ENCODE measurements around the gene LMNA. TPM values are rescaled to one million over a fixed set of nuclear protein-coding genes. Genes with fewer than 3 reads are reported as not detected.
"Not testable (repeated sequence)": the region's sequence is repeated elsewhere in the genome, so short reads cannot be mapped to it uniquely, and the experiment has no call there.

LMNA gene
- total and polyA plus RNA-seq, 2 of the 4 experiments (the other 2 are of a cell fraction): 563 to 755 TPM

DNA sequence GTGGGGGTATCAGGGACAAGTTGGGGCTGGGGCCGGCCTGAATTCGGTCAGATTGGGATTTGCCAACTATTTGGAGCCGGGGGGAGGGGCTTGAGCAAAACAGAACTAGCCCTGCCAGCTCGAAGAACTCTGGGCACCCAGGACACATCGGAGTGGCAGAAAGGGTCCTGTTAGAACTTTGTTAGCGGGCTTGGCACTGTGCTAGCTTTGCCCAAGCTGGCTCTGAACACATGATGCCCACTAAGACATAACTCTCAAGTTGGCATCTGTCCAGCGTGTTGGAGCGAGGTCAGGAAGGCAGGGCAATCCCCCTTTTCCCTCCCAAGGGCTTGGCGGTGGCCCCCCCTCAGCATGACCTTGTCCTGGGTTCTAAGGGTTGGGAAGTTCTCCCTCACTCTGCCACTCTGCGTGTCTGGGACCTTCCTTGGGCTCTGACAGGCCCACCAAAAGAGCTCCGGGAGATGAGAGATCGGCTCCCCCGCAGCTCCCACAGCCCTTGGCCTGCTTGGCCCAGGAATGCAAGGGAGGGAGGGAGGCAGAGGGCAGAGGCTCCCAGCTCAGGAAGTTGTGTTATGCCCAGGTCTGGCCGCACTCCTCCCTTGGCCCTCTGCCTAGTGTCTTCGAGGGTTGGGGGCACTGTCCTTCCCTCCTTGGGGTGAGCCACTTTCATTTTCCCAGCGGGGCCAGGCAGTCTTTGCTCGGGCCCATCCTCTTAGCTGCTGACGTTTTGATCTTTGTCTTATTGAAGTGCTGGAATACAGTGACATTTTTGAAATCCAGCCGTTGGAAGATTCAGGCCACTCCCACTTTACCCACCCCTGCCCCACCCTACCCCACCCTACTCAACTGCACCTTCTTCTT, 1.2 kb downstream of the LMNA start (continued):
- TF ChIP-seq, protein P1, sequence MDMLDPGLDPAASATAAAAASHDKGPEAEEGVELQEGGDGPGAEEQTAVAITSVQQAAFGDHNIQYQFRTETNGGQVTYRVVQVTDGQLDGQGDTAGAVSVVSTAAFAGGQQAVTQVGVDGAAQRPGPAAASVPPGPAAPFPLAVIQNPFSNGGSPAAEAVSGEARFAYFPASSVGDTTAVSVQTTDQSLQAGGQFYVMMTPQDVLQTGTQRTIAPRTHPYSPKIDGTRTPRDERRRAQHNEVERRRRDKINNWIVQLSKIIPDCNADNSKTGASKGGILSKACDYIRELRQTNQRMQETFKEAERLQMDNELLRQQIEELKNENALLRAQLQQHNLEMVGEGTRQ (IDR thresholded peaks at IDR 0.05; ENCODE audit: low read depth, low read length): 0 out of 2 replicates have a peak, but pooled peaks have one; percentile 18
- no peak for TF ChIP-seq CEBPB (IDR thresholded peaks at IDR 0.05; ENCODE audit: low read depth, low read length)

GRCh38 chr1:156116731-156117130, 2.2 kb downstream of the LMNA start:
- WGBS, 2 experiments (ENCODE audit: extremely low coverage in 2 of 2, insufficient read length in 1 of 2): no CpG with 5 or more reads among the region's 5 CpGs
- Histone ChIP-seq H3K9me1 (ENCODE audit: insufficient read depth, low read length) (peaks cover 25% of the 10 kb centered on the region), H3K4me3 (ENCODE audit: insufficient read depth, low read depth, low read length) (peak overlapping the region; percentile 98), H3K14ac (replicated peaks; ENCODE audit: low read depth, low read length) (peak overlapping the region; percentile 3; the same call in 1 of the 2 replicates), H3K56ac (ENCODE audit: extremely low read depth, insufficient read depth, low read length) (0 out of 2 replicates have a peak overlapping the region, but pooled peaks have one; percentile 37), H3K4ac (ENCODE audit: low read depth, low read length) (0 out of 2 replicates have a peak overlapping the region, but pooled peaks have one; percentile 42), H3K4me1 (ENCODE audit: control insufficient read depth, insufficient read depth, low read length) (peaks cover 34% of the 10 kb centered on the region), H2BK5ac (ENCODE audit: low read depth, low read length, poor library complexity, severe bottlenecking) (peak overlapping the region; percentile 6), H4K20me1 (ENCODE audit: insufficient read depth, low read length) (peaks cover 69% of the 10 kb centered on the region), H3K36me3 (ENCODE audit: control insufficient read depth, insufficient read depth, low read length) (peaks cover 13% of the 10 kb centered on the region), H3K4me2 (ENCODE audit: low read depth, low read length) (peak overlapping the region; percentile 91), H3K9ac (ENCODE audit: low read depth, low read length) (peak overlapping the region; percentile 99; the same call in 1 of the 2 replicates), H3K79me1 (ENCODE audit: low read depth in 1 of 2, low read length in 2 of 2) (peaks cover 4 to 43% of the 10 kb centered on the region in 2 experiments; a peak in 3 of 4 replicates)
- dilution Hi-C loops (cut with HindIII; ENCODE audit: low sequenced_read_pairs, unreplicated experiment); H3K23ac ChIP-seq (ENCODE audit: low read depth, low read length); H3K9me3 ChIP-seq (ENCODE audit: control insufficient read depth, insufficient read depth, low read length); H2AK9ac ChIP-seq (replicated peaks; ENCODE audit: low read depth, low read length, poor library complexity); H4K91ac ChIP-seq (ENCODE audit: insufficient read depth, low read depth, low read length); H2BK15ac ChIP-seq (ENCODE audit: low read depth, low read length); intact Hi-C loops (cut with micrococcal nuclease); H3K27ac ChIP-seq (ENCODE audit: insufficient read depth, low read length); H3K27me3 ChIP-seq (ENCODE audit: control insufficient read depth, insufficient read depth, low read length); DNase-seq; ATAC-seq (ENCODE audit: low read depth); H4K8ac ChIP-seq (ENCODE audit: low read depth in 2 of 2, low read length in 2 of 2); in situ Hi-C loops (cut with MboI; ENCODE audit: low sequenced_read_pairs); H2AK5ac ChIP-seq (ENCODE audit: low read depth, low read length); H4K5ac ChIP-seq (ENCODE audit: low read depth, low read length); H2AFZ ChIP-seq (replicated peaks; ENCODE audit: low read length, poor library complexity); H3K18ac ChIP-seq (ENCODE audit: low read depth, low read length); H2BK120ac ChIP-seq (ENCODE audit: low read depth, low read length); H2BK20ac ChIP-seq (ENCODE audit: low read depth, low read length): not testable (repeated sequence)
- CTCF ChIA-PET: interaction anchor here (0.8 to 1.4 kb wide), 4 partner anchors 9 to 20 kb away, joined by 3 to 6 read pairs (median 6); no protein-coding TSS in a partner anchor
- POLR2A ChIA-PET (ENCODE audit: unreplicated experiment): interaction anchor here (0.8 kb wide), 1 partner anchor 10 kb away, joined by 4 read pairs; no protein-coding TSS in a partner anchor
- TSS peak; percentile 31 for BruUV-seq (replicated peaks)
